GM23248 (cell line): Measurements from ENCODE around the gene TEPSIN. TPM values are rescaled to one million over a fixed set of nuclear protein-coding genes. Genes with fewer than 3 reads are reported as not detected.

Experiments
- DNase-seq: peaks from one replicate; pipeline ENCODE4 v3.0.0-alpha.2; 2015
- H2AFZ ChIP-seq: fragments of 200-600 bp; sonication (generic); 2 replicates; pipeline ENCODE4 v1.6.1; 2016; ENCODE audit warnings: antibody characterized with exemption
- H3F3A ChIP-seq: fragments of 200-600 bp; sonication (generic); 2 replicates; pipeline ENCODE4 v1.6.1; 2016; ENCODE audit warnings: mild to moderate bottlenecking, antibody characterized with exemption, mixed run types; ENCODE audit not compliant: insufficient read depth
- H3K27ac ChIP-seq: fragments of 200-600 bp; sonication (generic); 2 replicates; pipeline ENCODE4 v1.5.1; 2016; ENCODE audit warnings: mild to moderate bottlenecking
- H3K27me3 ChIP-seq: fragments of 200-600 bp; sonication (generic); replicated peaks from 2 replicates; pipeline ENCODE4 v1.6.1; 2016; ENCODE audit warnings: mild to moderate bottlenecking; ENCODE audit not compliant: insufficient read depth
- H3K36me3 ChIP-seq: fragments of 200-600 bp; sonication (generic); 2 replicates; pipeline ENCODE4 v1.6.1; 2016; ENCODE audit warnings: low read depth, mild to moderate bottlenecking
- H3K4me1 ChIP-seq: fragments of 200-600 bp; sonication (generic); 2 replicates; pipeline ENCODE4 v1.6.1; 2016; ENCODE audit warnings: mild to moderate bottlenecking; ENCODE audit not compliant: insufficient read depth
- H3K4me2 ChIP-seq: fragments of 200-600 bp; sonication (generic); one replicate; pipeline ENCODE4 v1.6.1; 2016; ENCODE audit warnings: mild to moderate bottlenecking; ENCODE audit not compliant: unreplicated experiment
- H3K4me3 ChIP-seq: fragments of 200-600 bp; sonication (generic); 2 replicates; pipeline ENCODE4 v1.5.1; 2016; ENCODE audit warnings: mild to moderate bottlenecking
- H3K79me2 ChIP-seq: fragments of 200-600 bp; sonication (generic); 2 replicates; pipeline ENCODE4 v1.6.1; 2016; ENCODE audit warnings: mild to moderate bottlenecking; ENCODE audit not compliant: insufficient read depth
- H3K9ac ChIP-seq: fragments of 200-600 bp; sonication (generic); 2 replicates; pipeline ENCODE4 v1.6.1; 2016; ENCODE audit warnings: mild to moderate bottlenecking
- H3K9me2 ChIP-seq: fragments of 200-600 bp; sonication (generic); 2 replicates; pipeline ENCODE4 v1.6.1; 2016; ENCODE audit warnings: mixed run types, mild to moderate bottlenecking, moderate library complexity; ENCODE audit not compliant: insufficient read depth
- H3K9me3 ChIP-seq: fragments of 200-600 bp; sonication (generic); one replicate; pipeline ENCODE4 v1.6.1; 2017; ENCODE audit warnings: low read depth
- H4K20me1 ChIP-seq: fragments of 200-600 bp; sonication (generic); 2 replicates; pipeline ENCODE4 v1.6.0; 2016; ENCODE audit not compliant: insufficient read depth
- EZH2 ChIP-seq: fragments of 200-600 bp; sonication (generic); IDR thresholded peaks from 2 replicates; pipeline ENCODE4 v1.6.1; 2018; ENCODE audit warnings: antibody characterized with exemption, mild to moderate bottlenecking; ENCODE audit not compliant: insufficient read depth, poor library complexity, severe bottlenecking
- EZH2phosphoT487 ChIP-seq: fragments of 200-600 bp; sonication (generic); IDR thresholded peaks from 2 replicates; pipeline ENCODE4 v1.6.1; 2018; ENCODE audit warnings: antibody characterized with exemption, moderate library complexity, mild to moderate bottlenecking, low read depth; ENCODE audit not compliant: insufficient read depth
- WGBS, 2 experiments: methylation state at CpG; one replicate each; pipeline ENCODE4 v1.1.6; 2015 to 2017; ENCODE audit warnings: low lambda C conversion rate in 2 of 2, low coverage in 1 of 2; ENCODE audit errors: missing lambda C conversion rate in 2 of 2; 5-methylcytosine and 5-hydroxymethylcytosine counted together
- in situ Hi-C: fragments of 300-500 bp; cut with MboI; formaldehyde crosslinking; loops from 2 replicates; pipeline ENCODE4 v1.15.0; 2020
- polyA plus RNA-seq: library from polyadenylated mRNA; unstranded; fragments of >200 nt; fragmentation: Nextera tagmentation; extraction: Ambion mirVana; gene quantifications from 2 replicates; pipeline ENCODE4 v1.2.1, GENCODE V29; 2016
- total RNA-seq: library from RNA; depleted of rRNA; stranded (reverse); fragments of >200 nt; shearing (Covaris generic); gene quantifications from 2 replicates; pipeline ENCODE4 v1.2.3, GENCODE V29; 2014

Gene TEPSIN
- total and polyA plus RNA-seq, 2 experiments from 2014 or later: 2.7 to 16.1 TPM

GRCh38 chr17:81189016-81189415, 49.8 kb downstream of the TEPSIN start:
- Histone ChIP-seq H3K27ac (no peak overlapping the region), H3F3A (no peaks in the 10 kb centered on the region), H3K4me1 (no peaks in the 10 kb centered on the region), H3K4me2 (no peak overlapping the region), H3K4me3 (no peak overlapping the region), H3K27me3 (no peaks in the 10 kb centered on the region), H4K20me1 (no peaks in the 10 kb centered on the region), H2AFZ (no peak overlapping the region), H3K9me2 (no peaks in the 10 kb centered on the region), H3K79me2 (no peaks in the 10 kb centered on the region), H3K9me3 (no peaks in the 10 kb centered on the region), H3K36me3 (no peaks in the 10 kb centered on the region), H3K9ac (no peak overlapping the region)
- WGBS, 2 experiments: 86 to 95% methylated on average over 7 of the region's 7 CpGs
- DNase-seq: no peak
- TF ChIP-seq EZH2phosphoT487: no peak
- in situ Hi-C loops: no loop called here

GRCh38 chr17:81188491-81188840, 50.4 kb downstream of the TEPSIN start:
- Histone ChIP-seq H3K9ac (no peak overlapping the region), H4K20me1 (no peaks in the 10 kb centered on the region), H3K9me3 (no peaks in the 10 kb centered on the region), H2AFZ (no peak overlapping the region), H3K79me2 (no peaks in the 10 kb centered on the region), H3F3A (no peaks in the 10 kb centered on the region), H3K4me3 (no peak overlapping the region), H3K27me3 (no peaks in the 10 kb centered on the region), H3K9me2 (no peaks in the 10 kb centered on the region), H3K4me1 (no peaks in the 10 kb centered on the region), H3K4me2 (no peak overlapping the region), H3K36me3 (no peaks in the 10 kb centered on the region), H3K27ac (no peak overlapping the region)
- 95 to 98% methylated on average over 12 of the region's 12 CpGs for WGBS, 2 experiments
- TF ChIP-seq EZH2phosphoT487: no peak
- TF ChIP-seq EZH2: no peak
- in situ Hi-C loops: no loop called here
- DNase-seq: no peak

- Histone ChIP-seq H3K27ac (no peak overlapping the region), H3K9ac (no peak overlapping the region), H3K4me3 (no peak overlapping the region), H3K36me3 (no peaks in the 10 kb centered on the region), H4K20me1 (no peaks in the 10 kb centered on the region), H3K9me3 (no peaks in the 10 kb centered on the region), H3K27me3 (no peaks in the 10 kb centered on the region), H3K9me2 (no peaks in the 10 kb centered on the region), H3K79me2 (no peaks in the 10 kb centered on the region), H2AFZ (no peak overlapping the region), H3K4me1 (no peaks in the 10 kb centered on the region), H3F3A (no peaks in the 10 kb centered on the region), H3K4me2 (no peak overlapping the region)
- no peak for TF ChIP-seq EZH2
- in situ Hi-C loops: no loop called here
- 83 to 87% methylated on average over 22 to 26 of the region's 26 CpGs for WGBS, 2 experiments
- DNase-seq: no peak
These were observed 51.0 kb downstream of the TEPSIN start for GRCh38 chr17:81187586-81188490.

- Histone ChIP-seq H2AFZ (no peak overlapping the region), H3K27ac (no peak overlapping the region), H3K9me3 (no peaks in the 10 kb centered on the region), H3K27me3 (no peaks in the 10 kb centered on the region), H3K36me3 (no peaks in the 10 kb centered on the region), H3F3A (no peaks in the 10 kb centered on the region), H4K20me1 (no peaks in the 10 kb centered on the region), H3K4me3 (no peak overlapping the region), H3K4me1 (no peaks in the 10 kb centered on the region), H3K9ac (no peak overlapping the region), H3K79me2 (no peaks in the 10 kb centered on the region), H3K4me2 (no peak overlapping the region), H3K9me2 (no peaks in the 10 kb centered on the region)
- DNase-seq: no peak
- TF ChIP-seq EZH2phosphoT487: no peak
- TF ChIP-seq EZH2: no peak
- in situ Hi-C loops: no loop called here
- WGBS, 2 experiments: 92% methylated on average over 10 to 11 of the region's 11 CpGs
These were observed 51.7 kb downstream of the TEPSIN start for GRCh38 chr17:81187120-81187519.
